HepG2 (cell line): ENCODE data around the gene ARL16. TPM values are rescaled to one million over a fixed set of nuclear protein-coding genes. Genes with fewer than 3 reads are reported as not detected.

Experiments
- ATF1 ChIP-seq: IDR thresholded peaks from 2 replicates; pipeline ENCODE4 v1.6.1; 2016; ENCODE audit warnings: mild to moderate bottlenecking, control low read depth
- MAFK ChIP-seq, 2 experiments: IDR thresholded peaks in 1 of 2; conservative IDR thresholded peaks in 1 of 2; 2 replicates each; pipeline ENCODE4 v1.6.1; 2011; ENCODE audit warnings: improper control_type of control experiment in 2 of 2, low read length in 2 of 2
- MAZ ChIP-seq, 2 experiments: sonication (generic) in 1 of 2; formaldehyde crosslinking in 1 of 2; IDR thresholded peaks; 2 replicates each; pipeline versions ENCODE4 v1.5.0 to v1.6.1; 2012 to 2020; ENCODE audit warnings: low read depth in 2 of 2, mild to moderate bottlenecking in 2 of 2, borderline replicate concordance in 1 of 2, improper control_type of control experiment in 1 of 2, low read length in 1 of 2, missing genetic modification reagents in 1 of 2, moderate library complexity in 1 of 2
- MNT ChIP-seq: fragments of 450-650 bp; IDR thresholded peaks from 2 replicates; pipeline ENCODE4 v1.6.1; 2016
- POGZ ChIP-seq: sonication (generic); formaldehyde crosslinking; IDR thresholded peaks from 2 replicates; pipeline ENCODE4 v1.4.0; 2020; ENCODE audit warnings: mild to moderate bottlenecking, missing genetic modification reagents
- POLR2AphosphoS2 ChIP-seq: IDR thresholded peaks from 2 replicates; pipeline ENCODE4 v1.6.1; 2011; ENCODE audit warnings: low read depth, low read length, improper control_type of control experiment
- RXRA ChIP-seq: sonication (generic); formaldehyde crosslinking; IDR thresholded peaks from 2 replicates; pipeline ENCODE4 v1.5.1; 2020; ENCODE audit warnings: missing genetic modification reagents
- RXRB ChIP-seq: IDR thresholded peaks from 2 replicates; pipeline ENCODE4 v1.6.1; 2016; ENCODE audit warnings: borderline replicate concordance, missing genetic modification reagents, missing compliant biosample characterization
- SCMH1 ChIP-seq: sonication (generic); formaldehyde crosslinking; IDR thresholded peaks from 2 replicates; pipeline ENCODE4 v1.9.0; 2021; ENCODE audit warnings: missing genetic modification reagents, mild to moderate bottlenecking, borderline replicate concordance
- TARDBP ChIP-seq: sonication (generic); formaldehyde crosslinking; IDR thresholded peaks from 2 replicates; pipeline ENCODE4 v1.8.0; 2022; ENCODE audit warnings: mild to moderate bottlenecking, missing genetic modification reagents
- ZBTB38 ChIP-seq: sonication (generic); formaldehyde crosslinking; IDR thresholded peaks from 2 replicates; pipeline ENCODE4 v1.5.1; 2020; ENCODE audit warnings: mild to moderate bottlenecking, missing genetic modification reagents
- ZBTB7A ChIP-seq: sonication (generic); formaldehyde crosslinking; IDR thresholded peaks from 2 replicates; pipeline ENCODE4 v1.8.0; 2022; ENCODE audit warnings: mild to moderate bottlenecking, missing genetic modification reagents
- ZBTB8A ChIP-seq: sonication (generic); formaldehyde crosslinking; IDR thresholded peaks from 2 replicates; pipeline ENCODE4 v1.4.0; 2020; ENCODE audit warnings: mild to moderate bottlenecking, low read depth, missing genetic modification reagents, borderline replicate concordance
- ZNF30 ChIP-seq: sonication (generic); formaldehyde crosslinking; IDR thresholded peaks from 2 replicates; pipeline ENCODE4 v1.5.0; 2020; ENCODE audit warnings: mild to moderate bottlenecking, missing genetic modification reagents
- ZNF430 ChIP-seq: sonication (generic); formaldehyde crosslinking; IDR thresholded peaks from 2 replicates; pipeline ENCODE4 v1.9.0; 2021; ENCODE audit warnings: mild to moderate bottlenecking, missing genetic modification reagents
- ZNF441 ChIP-seq: sonication (generic); formaldehyde crosslinking; IDR thresholded peaks from 2 replicates; pipeline ENCODE4 v1.7.0; 2021; ENCODE audit warnings: missing genetic modification reagents, borderline replicate concordance
- ZNF460 ChIP-seq: sonication (generic); formaldehyde crosslinking; IDR thresholded peaks from 2 replicates; pipeline ENCODE4 v1.5.1; 2020; ENCODE audit warnings: missing genetic modification reagents, mild to moderate bottlenecking, borderline replicate concordance
- ZNF468 ChIP-seq: sonication (generic); formaldehyde crosslinking; IDR thresholded peaks from 2 replicates; pipeline ENCODE4 v1.8.0; 2022; ENCODE audit warnings: mild to moderate bottlenecking, moderate library complexity, missing genetic modification reagents
- ZNF652 ChIP-seq: IDR thresholded peaks from 2 replicates; pipeline ENCODE4 v1.6.1; 2016; ENCODE audit warnings: low read depth, borderline replicate concordance
- polyA plus RNA-seq, 8 experiments: library from polyadenylated mRNA; depleted of rRNA in 3 of 8; stranded (reverse) in 7 of 8; unstranded in 1 of 8; fragments of >200 nt; fragmentation: Illumina TruSeq in 4 of 8; extraction: Trizol in 4 of 8; gene quantifications; 2 replicates each; pipeline versions ENCODE4 v1.2.1 to v1.2.3, GENCODE V29; 2011 to 2016; ENCODE audit warnings: low read depth in 4 of 8, missing spikeins in 1 of 8, mixed read lengths in 1 of 8; ENCODE audit not compliant: insufficient read depth in 1 of 8
- total RNA-seq, 5 experiments: library from RNA; depleted of rRNA; stranded (reverse); fragments of >200 nt; fragmentation: Illumina TruSeq; extraction: Trizol; gene quantifications; 2 replicates each; pipeline ENCODE4 v1.2.3, GENCODE V29; 2016; ENCODE audit warnings: low read depth in 1 of 5
- TF ChIP-seq, protein P1 (sequence below): sonication (generic); formaldehyde crosslinking; IDR thresholded peaks from 2 replicates; pipeline ENCODE4 v1.8.0; 2022; ENCODE audit warnings: mild to moderate bottlenecking, missing genetic modification reagents, borderline replicate concordance
- TF ChIP-seq, protein P2 (sequence below): IDR thresholded peaks from 2 replicates; pipeline ENCODE4 v1.6.1; 2016
- TF ChIP-seq, protein P3 (sequence below): sonication (generic); formaldehyde crosslinking; IDR thresholded peaks from 2 replicates; pipeline ENCODE4 v1.9.0; 2022; ENCODE audit warnings: low read depth, missing genetic modification reagents

Gene ARL16
- total and polyA plus RNA-seq, 2 of the 13 experiments (the other 11 are each of a cell fraction or from before 2014, with no cell fraction given): 20.8 to 30.8 TPM

- TF ChIP-seq ZNF430 (CRISPR knock-in tag): peak; percentile 85; the same call in 1 of the 2 replicates
- TF ChIP-seq POLR2AphosphoS2: no peak
- TF ChIP-seq, protein P1, sequence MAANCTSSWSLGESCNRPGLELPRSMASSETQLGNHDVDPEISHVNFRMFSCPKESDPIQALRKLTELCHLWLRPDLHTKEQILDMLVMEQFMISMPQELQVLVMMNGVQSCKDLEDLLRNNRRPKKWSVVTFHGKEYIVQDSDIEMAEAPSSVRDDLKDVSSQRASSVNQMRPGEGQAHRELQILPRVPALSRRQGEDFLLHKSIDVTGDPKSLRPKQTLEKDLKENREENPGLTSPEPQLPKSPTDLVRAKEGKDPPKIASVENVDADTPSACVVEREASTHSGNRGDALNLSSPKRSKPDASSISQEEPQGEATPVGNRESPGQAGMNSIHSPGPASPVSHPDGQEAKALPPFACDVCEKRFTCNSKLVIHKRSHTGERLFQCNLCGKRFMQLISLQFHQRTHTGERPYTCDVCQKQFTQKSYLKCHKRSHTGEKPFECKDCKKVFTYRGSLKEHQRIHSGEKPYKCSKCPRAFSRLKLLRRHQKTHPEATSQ (CRISPR knock-in tag): no peak
- TF ChIP-seq RXRA: peak; percentile 92
- TF ChIP-seq ZBTB38 (CRISPR knock-in tag): peak; percentile 96
- TF ChIP-seq, protein P2, sequence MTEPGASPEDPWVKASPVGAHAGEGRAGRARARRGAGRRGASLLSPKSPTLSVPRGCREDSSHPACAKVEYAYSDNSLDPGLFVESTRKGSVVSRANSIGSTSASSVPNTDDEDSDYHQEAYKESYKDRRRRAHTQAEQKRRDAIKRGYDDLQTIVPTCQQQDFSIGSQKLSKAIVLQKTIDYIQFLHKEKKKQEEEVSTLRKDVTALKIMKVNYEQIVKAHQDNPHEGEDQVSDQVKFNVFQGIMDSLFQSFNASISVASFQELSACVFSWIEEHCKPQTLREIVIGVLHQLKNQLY: peak; percentile 78; the same call in 1 of the 2 replicates
- peak; percentile 81 for TF ChIP-seq ZNF441
- peak; percentile 54; the same call in 1 of the 2 replicates for TF ChIP-seq ZNF460 (CRISPR knock-in tag)
- TF ChIP-seq RXRB (CRISPR knock-in tag): peak; percentile 82
- TF ChIP-seq ZBTB8A (CRISPR knock-in tag): no peak
- TF ChIP-seq, protein P3, sequence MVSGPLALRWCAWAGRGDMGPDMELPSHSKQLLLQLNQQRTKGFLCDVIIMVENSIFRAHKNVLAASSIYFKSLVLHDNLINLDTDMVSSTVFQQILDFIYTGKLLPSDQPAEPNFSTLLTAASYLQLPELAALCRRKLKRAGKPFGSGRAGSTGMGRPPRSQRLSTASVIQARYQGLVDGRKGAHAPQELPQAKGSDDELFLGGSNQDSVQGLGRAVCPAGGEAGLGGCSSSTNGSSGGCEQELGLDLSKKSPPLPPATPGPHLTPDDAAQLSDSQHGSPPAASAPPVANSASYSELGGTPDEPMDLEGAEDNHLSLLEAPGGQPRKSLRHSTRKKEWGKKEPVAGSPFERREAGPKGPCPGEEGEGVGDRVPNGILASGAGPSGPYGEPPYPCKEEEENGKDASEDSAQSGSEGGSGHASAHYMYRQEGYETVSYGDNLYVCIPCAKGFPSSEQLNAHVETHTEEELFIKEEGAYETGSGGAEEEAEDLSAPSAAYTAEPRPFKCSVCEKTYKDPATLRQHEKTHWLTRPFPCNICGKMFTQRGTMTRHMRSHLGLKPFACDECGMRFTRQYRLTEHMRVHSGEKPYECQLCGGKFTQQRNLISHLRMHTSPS (CRISPR knock-in tag): peak; percentile 64
- peak; percentile 73; the same call in 1 of the 2 replicates for TF ChIP-seq ATF1
- peak; percentile 14; the same call in 1 of the 2 replicates for TF ChIP-seq ZNF652 (CRISPR knock-in tag)
- TF ChIP-seq MAFK (conservative IDR thresholded peaks at IDR 0.05 in 1 of 2, IDR thresholded peaks at IDR 0.05 in 1 of 2; ENCODE audit: low read length in 2 of 2): no peak
- peak; percentile 97 for TF ChIP-seq ZNF468 (CRISPR knock-in tag)
- TF ChIP-seq TARDBP: peak; percentile 96
- TF ChIP-seq POGZ (CRISPR knock-in tag): peak; percentile 93
- TF ChIP-seq ZNF30 (CRISPR knock-in tag): peak; percentile 72; the same call in 1 of the 2 replicates
- TF ChIP-seq MNT: peak; percentile 38
- no peak for TF ChIP-seq SCMH1 (CRISPR knock-in tag)
- peak; percentile 91 for TF ChIP-seq ZBTB7A
- TF ChIP-seq MAZ (IDR thresholded peaks at IDR 0.05; ENCODE audit: borderline replicate concordance, low read depth, low read length): peak; percentile 46; the same call in 1 of the 2 replicates
- peak; percentile 91 for TF ChIP-seq MAZ (CRISPR knock-in tag; IDR thresholded peaks at IDR 0.05; ENCODE audit: low read depth)
These were observed 19.5 kb upstream of the ARL16 start, which contains the start of gene MRPL12 (continued) for GRCh38 chr17:81702934-81703746.
